HG03571 (cell line): ENCODE results near the gene IGF2BP3.

Source experiments
- ATAC-seq: cut with Tn5 transposase; IDR thresholded peaks from one replicate; pipeline ENCODE4 v1.9.1; 2021; ENCODE audit not compliant: unreplicated experiment

Gene IGF2BP3

GRCh38 chr7:23272275-23272674 is 198.0 kb downstream of the IGF2BP3 start:
- no peak for ATAC-seq

- no peak for ATAC-seq
Observed at GRCh38 chr7:23268746-23269145, 201.5 kb downstream of the IGF2BP3 start.

- no peak for ATAC-seq
Observed at GRCh38 chr7:23268167-23268566, 202.1 kb downstream of the IGF2BP3 start.

DNA sequence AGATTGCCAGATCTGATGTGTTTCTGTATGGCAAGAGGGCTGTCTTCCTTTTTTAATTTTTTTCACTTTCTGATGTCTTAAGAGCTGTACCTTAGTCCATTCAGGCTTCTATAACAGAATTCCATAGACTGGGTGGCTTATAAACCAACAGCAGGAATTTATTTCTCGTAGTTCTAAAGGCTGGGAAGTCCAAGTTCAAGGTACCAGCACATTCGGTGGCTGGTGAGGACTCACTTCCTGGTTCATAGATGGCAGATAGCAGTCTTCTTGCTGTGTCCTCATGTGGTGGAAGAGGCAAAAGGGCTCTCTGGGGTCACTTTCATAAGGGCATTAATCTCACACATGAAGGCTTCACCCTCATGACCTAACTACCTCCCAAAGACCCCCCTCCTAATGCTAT is 202.9 kb downstream of the IGF2BP3 start:
- ATAC-seq: no peak

- ATAC-seq: no peak
Observed at GRCh38 chr7:23266918-23267317, 203.4 kb downstream of the IGF2BP3 start.

DNA sequence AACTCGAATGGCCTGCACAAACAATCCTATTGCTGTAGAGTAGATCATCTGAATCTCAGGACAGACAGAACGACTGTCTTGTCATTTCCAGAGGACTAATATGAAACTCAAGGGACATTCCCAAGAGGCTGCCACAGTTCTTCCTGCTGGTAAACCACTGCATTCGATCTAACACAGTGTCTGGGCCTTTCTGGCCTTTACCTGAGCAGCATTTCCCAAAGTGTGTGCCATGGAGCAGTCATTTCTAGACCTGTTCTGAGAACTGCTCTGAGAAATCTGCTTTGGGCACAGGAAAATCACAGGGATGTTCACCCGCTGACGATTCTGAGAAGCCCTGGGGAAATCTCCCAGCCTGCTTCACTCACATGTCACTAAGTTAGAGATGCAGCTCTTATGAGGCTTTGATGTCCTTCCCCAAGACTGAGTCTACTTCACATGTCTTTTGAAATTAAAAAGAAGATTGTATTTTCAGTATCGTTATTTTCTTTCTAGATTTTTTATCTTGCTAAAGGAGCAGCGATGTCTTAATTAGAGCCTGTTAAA is 205.3 kb downstream of the IGF2BP3 start:
- no peak for ATAC-seq

DNA sequence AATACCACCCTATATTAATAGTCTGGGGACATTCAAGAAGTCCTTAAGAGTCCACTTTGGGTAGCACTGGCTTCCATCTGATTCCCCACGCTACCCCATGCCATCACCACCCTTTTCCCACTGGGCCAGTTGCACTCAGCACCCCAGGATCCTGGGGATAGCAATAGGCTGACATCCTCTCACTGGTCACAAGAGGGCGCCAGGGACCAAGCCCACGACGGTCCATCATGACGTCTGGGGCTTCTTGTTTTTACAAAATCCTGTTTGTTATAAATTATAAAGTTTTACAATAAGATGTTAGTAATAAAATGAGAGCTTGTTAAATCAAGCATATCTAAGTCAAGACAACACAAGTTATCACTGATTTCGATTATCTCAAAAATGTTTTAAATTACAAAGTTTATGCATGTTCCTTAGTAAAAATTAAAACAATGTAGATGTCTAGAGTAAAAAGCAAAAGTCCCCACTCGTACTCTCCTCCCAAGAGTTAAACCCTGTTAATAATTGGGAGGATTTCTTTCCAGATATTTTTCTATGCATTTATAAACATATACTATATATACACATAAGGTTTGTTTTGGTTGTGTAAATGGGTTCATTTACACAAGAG is 208.3 kb downstream of the IGF2BP3 start:
- peak; percentile 83 for ATAC-seq

DNA sequence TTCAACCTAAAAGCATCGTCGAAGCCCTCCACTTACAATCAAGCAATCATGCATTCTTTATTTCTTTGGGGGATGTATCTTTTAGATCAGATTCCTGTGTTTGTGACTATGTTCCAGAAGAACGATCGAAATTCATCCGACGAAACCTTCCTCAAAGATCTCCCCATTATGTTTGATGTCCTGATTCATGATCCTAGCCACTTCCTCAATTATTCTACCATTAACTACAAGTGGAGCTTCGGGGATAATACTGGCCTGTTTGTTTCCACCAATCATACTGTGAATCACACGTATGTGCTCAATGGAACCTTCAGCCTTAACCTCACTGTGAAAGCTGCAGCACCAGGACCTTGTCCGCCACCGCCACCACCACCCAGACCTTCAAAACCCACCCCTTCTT is 209.9 kb downstream of the IGF2BP3 start:
- no peak for ATAC-seq
